Measurements from ENCODE around the gene RMDN3. TPM values are rescaled to one million over a fixed set of nuclear protein-coding genes. Genes with fewer than 3 reads are reported as not detected.

RMDN3 gene
- 18.6 and 19.9 TPM in 2 replicates for total RNA-seq

DNA sequence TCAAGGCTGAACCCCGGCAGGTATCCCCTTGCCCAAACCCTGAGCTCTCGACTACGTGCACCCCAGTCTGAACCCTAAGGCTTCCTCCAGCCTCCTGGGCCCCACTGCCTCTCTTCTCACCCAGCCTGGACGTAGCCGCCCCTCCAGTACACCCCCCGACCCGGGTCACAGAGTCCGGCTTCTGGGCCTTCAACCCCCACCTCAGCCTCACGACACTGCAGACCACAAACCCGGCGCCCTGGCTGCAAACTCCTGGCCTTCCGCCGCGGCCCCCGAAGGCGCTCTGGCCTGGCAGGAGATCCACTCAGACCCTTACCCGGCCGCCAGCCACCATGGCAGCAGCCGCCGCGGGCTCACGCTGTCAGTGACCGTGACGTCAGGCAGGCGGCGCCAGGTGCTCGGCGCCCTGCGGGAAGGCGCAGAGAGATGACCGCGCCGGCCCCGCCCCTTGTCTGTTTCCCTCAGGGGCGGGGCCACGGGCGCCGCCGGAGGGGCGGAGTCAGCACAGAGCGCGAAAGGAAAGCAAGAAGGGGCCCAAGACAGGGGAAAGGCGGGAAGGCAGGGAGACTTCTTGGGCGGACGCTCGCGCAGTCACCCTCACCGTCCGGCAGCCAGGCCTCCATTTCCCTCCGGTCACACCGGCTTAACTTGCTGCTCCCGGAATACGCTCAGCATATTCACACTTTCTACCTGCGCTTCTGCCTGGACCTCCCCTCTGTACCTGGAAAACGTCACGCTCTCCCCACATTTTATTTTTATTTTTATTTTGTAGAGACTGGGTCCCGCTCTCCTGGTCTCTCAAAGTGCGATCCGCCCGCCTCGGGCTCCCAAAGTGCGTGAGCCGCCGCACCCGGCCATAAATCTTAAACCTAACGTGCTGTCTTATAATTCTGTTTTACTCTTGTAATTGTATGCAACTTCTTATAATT, at the start of gene RMDN3:
RMDN3 (minus strand) TSS at position 372 of the 929 bp plus-strand sequence. CDS start 471 bp downstream, outside the sequence.
- TF ChIP-seq, protein P1, sequence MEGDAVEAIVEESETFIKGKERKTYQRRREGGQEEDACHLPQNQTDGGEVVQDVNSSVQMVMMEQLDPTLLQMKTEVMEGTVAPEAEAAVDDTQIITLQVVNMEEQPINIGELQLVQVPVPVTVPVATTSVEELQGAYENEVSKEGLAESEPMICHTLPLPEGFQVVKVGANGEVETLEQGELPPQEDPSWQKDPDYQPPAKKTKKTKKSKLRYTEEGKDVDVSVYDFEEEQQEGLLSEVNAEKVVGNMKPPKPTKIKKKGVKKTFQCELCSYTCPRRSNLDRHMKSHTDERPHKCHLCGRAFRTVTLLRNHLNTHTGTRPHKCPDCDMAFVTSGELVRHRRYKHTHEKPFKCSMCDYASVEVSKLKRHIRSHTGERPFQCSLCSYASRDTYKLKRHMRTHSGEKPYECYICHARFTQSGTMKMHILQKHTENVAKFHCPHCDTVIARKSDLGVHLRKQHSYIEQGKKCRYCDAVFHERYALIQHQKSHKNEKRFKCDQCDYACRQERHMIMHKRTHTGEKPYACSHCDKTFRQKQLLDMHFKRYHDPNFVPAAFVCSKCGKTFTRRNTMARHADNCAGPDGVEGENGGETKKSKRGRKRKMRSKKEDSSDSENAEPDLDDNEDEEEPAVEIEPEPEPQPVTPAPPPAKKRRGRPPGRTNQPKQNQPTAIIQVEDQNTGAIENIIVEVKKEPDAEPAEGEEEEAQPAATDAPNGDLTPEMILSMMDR (IDR thresholded peaks at IDR 0.05; ENCODE audit: extremely low read depth, low read depth, low read length), result no peak
- no peaks in the 10 kb centered on the region for H3K9me3 ChIP-seq (ENCODE audit: low read depth, low read length)
- H3K27me3 ChIP-seq (ENCODE audit: insufficient read depth, low read length), result peaks cover 2% of the 10 kb centered on the region
- DNase-seq (ENCODE audit: insufficient read length, low spot score, missing footprints), result peak; percentile 98
- no peaks in the 10 kb centered on the region for H4K20me1 ChIP-seq (ENCODE audit: insufficient read depth, low read length)
- peaks cover 6% of the 10 kb centered on the region for H3K4me1 ChIP-seq (ENCODE audit: insufficient read depth, low read length)
- peaks cover 23% of the 10 kb centered on the region for H3K36me3 ChIP-seq (ENCODE audit: insufficient read depth, low read length)
- peak within 1 kb of the TSS; percentile 88 for H3K4me2 ChIP-seq (ENCODE audit: insufficient read depth, low read length)
- H3K27ac ChIP-seq (ENCODE audit: low read depth, low read length), result peak within 1 kb of the TSS; percentile 79
- H3K79me2 ChIP-seq (ENCODE audit: insufficient read depth, low read length), result peaks cover 39% of the 10 kb centered on the region
- peak within 1 kb of the TSS; percentile 93 for H2AFZ ChIP-seq (ENCODE audit: low read length)
- peak within 1 kb of the TSS; percentile 93 for H3K4me3 ChIP-seq (ENCODE audit: insufficient read depth, low read length)

- H2AFZ ChIP-seq (ENCODE audit: low read length), result no peak overlapping the region
- TF ChIP-seq, protein P1 (IDR thresholded peaks at IDR 0.05; ENCODE audit: extremely low read depth, low read depth, low read length), result no peak
These were observed 48.6 kb upstream of the RMDN3 start for GRCh38 chr15:40803688-40804087.

DNA sequence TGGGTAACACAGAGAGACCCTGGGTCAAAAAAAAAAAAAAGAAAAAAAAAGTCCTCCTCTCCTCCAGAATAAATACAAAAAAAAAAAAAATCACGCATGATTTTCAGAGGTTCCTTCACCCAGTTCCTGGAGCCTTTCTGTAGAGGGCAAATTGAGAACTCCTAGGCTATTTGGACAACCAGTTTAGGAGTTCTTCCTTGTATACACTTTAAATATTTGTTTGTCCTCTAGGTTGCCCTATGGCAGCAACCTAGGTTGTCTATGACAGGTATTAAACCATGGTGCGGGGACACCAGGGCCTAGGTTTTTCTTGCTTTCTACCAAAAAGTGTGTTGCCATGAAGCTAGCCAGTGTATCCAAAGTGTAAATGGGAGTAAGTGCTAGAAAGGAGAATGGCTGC, 48.0 kb upstream of the RMDN3 start:
- Histone ChIP-seq H3K4me1 (ENCODE audit: insufficient read depth, low read length) (peaks cover 7% of the 10 kb centered on the region), H3K36me3 (ENCODE audit: insufficient read depth, low read length) (peaks cover 3% of the 10 kb centered on the region), H4K20me1 (ENCODE audit: insufficient read depth, low read length) (peaks cover 5% of the 10 kb centered on the region), H3K4me3 (ENCODE audit: insufficient read depth, low read length) (no peak overlapping the region), H3K4me2 (ENCODE audit: insufficient read depth, low read length) (no peak overlapping the region), H3K27me3 (ENCODE audit: insufficient read depth, low read length) (no peaks in the 10 kb centered on the region), H2AFZ (ENCODE audit: low read length) (no peak overlapping the region), H3K27ac (ENCODE audit: low read depth, low read length) (no peak overlapping the region), H3K79me2 (ENCODE audit: insufficient read depth, low read length) (peaks cover 66% of the 10 kb centered on the region), H3K9me3 (ENCODE audit: low read depth, low read length) (no peaks in the 10 kb centered on the region)
- DNase-seq (ENCODE audit: insufficient read length, low spot score, missing footprints), result no peak
- TF ChIP-seq, protein P1 (IDR thresholded peaks at IDR 0.05; ENCODE audit: extremely low read depth, low read depth, low read length), result no peak

More at GRCh38 chr15:40803688-40804087, 48.6 kb upstream of the RMDN3 start:
- no peak for DNase-seq (ENCODE audit: insufficient read length, low spot score, missing footprints)
- no peak overlapping the region for H3K4me3 ChIP-seq (ENCODE audit: insufficient read depth, low read length)
- H3K4me2 ChIP-seq (ENCODE audit: insufficient read depth, low read length), result no peak overlapping the region
- no peaks in the 10 kb centered on the region for H3K9me3 ChIP-seq (ENCODE audit: low read depth, low read length)
- peaks cover 11% of the 10 kb centered on the region for H3K4me1 ChIP-seq (ENCODE audit: insufficient read depth, low read length)
- H3K27me3 ChIP-seq (ENCODE audit: insufficient read depth, low read length), result no peaks in the 10 kb centered on the region
- peaks cover 5% of the 10 kb centered on the region for H4K20me1 ChIP-seq (ENCODE audit: insufficient read depth, low read length)
- peaks cover 3% of the 10 kb centered on the region for H3K36me3 ChIP-seq (ENCODE audit: insufficient read depth, low read length)
- H3K79me2 ChIP-seq (ENCODE audit: insufficient read depth, low read length), result peaks cover 64% of the 10 kb centered on the region
- no peak overlapping the region for H3K27ac ChIP-seq (ENCODE audit: low read depth, low read length)

GRCh38 chr15:40799523-40799922, 44.5 kb upstream of the RMDN3 start:
- Histone ChIP-seq H3K36me3 (ENCODE audit: insufficient read depth, low read length) (peaks cover 3% of the 10 kb centered on the region), H3K79me2 (ENCODE audit: insufficient read depth, low read length) (peaks cover 69% of the 10 kb centered on the region), H3K27me3 (ENCODE audit: insufficient read depth, low read length) (no peaks in the 10 kb centered on the region), H3K4me2 (ENCODE audit: insufficient read depth, low read length) (no peak overlapping the region), H3K27ac (ENCODE audit: low read depth, low read length) (no peak overlapping the region), H3K4me1 (ENCODE audit: insufficient read depth, low read length) (no peaks in the 10 kb centered on the region), H3K9me3 (ENCODE audit: low read depth, low read length) (no peaks in the 10 kb centered on the region), H3K4me3 (ENCODE audit: insufficient read depth, low read length) (no peak overlapping the region), H2AFZ (ENCODE audit: low read length) (no peak overlapping the region), H4K20me1 (ENCODE audit: insufficient read depth, low read length) (peaks cover 5% of the 10 kb centered on the region)
- TF ChIP-seq, protein P1 (IDR thresholded peaks at IDR 0.05; ENCODE audit: extremely low read depth, low read depth, low read length), result no peak
- no peak for DNase-seq (ENCODE audit: insufficient read length, low spot score, missing footprints)
